ENCODE measurements around the gene LYSMD3. TPM values are rescaled to one million over a fixed set of nuclear protein-coding genes. Genes with fewer than 3 reads are reported as not detected.
A peak's percentile ranks its signal among the peaks of the same experiment; 100 is the strongest.

LYSMD3 gene
- total RNA-seq, 4 donors from 2014 or later = 12.4 to 16.0 (median 14.4) TPM

DNA sequence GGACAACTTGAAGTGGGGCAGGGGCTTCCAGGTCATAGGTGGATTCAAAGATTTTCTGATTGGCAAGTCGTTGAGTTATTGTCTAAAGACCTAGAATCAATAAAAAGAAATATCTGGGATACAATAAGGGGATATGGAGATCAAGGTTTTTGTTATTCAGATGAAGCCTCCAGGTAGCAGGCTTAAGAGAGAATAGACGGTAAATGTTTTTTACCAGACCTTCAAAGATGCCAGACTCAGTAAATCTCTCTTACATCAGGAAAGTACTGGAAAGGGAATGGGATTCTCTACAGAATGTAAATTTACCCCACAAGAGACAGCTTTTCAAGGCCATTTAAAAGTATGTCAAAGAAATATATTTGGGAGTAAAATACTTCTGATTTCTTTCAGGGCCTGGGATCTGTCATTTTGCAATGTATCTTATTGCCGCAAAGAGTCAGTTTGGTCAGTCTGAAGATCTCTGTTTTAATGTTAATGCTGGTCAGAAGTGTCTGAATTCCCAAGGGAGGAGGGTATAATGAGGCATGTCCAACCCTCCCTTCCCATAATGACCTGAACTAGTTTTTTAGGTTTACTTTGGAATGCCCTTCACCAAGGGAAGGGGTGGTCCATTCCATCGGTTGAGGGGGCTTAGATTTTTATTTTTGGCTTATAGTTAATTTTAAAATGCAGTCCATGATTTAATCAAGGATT is 13.6 kb upstream of the LYSMD3 start:
- H3K27me3 ChIP-seq = peaks cover 0 to 3% of the 10 kb centered on the region in 2 donors
- no peaks in the 10 kb centered on the region for H3K9me3 ChIP-seq
- DNase-seq (ENCODE audit: low spot score in 2 of 2) = no peak
- no peaks in the 10 kb centered on the region for H3K36me3 ChIP-seq
- TF ChIP-seq, protein P1, sequence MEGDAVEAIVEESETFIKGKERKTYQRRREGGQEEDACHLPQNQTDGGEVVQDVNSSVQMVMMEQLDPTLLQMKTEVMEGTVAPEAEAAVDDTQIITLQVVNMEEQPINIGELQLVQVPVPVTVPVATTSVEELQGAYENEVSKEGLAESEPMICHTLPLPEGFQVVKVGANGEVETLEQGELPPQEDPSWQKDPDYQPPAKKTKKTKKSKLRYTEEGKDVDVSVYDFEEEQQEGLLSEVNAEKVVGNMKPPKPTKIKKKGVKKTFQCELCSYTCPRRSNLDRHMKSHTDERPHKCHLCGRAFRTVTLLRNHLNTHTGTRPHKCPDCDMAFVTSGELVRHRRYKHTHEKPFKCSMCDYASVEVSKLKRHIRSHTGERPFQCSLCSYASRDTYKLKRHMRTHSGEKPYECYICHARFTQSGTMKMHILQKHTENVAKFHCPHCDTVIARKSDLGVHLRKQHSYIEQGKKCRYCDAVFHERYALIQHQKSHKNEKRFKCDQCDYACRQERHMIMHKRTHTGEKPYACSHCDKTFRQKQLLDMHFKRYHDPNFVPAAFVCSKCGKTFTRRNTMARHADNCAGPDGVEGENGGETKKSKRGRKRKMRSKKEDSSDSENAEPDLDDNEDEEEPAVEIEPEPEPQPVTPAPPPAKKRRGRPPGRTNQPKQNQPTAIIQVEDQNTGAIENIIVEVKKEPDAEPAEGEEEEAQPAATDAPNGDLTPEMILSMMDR (IDR thresholded peaks at IDR 0.05) = no peak
- TF ChIP-seq EP300 (IDR thresholded peaks at IDR 0.05) (no peak), POLR2A (IDR thresholded peaks at IDR 0.05) (no peak)
- H3K27ac ChIP-seq = no peak overlapping the region
- H3K4me1 ChIP-seq = no peaks in the 10 kb centered on the region
- 61 to 70% methylated on average over 4 of the region's 4 CpGs for WGBS, 2 donors
- H3K4me3 ChIP-seq = no peak overlapping the region

DNA sequence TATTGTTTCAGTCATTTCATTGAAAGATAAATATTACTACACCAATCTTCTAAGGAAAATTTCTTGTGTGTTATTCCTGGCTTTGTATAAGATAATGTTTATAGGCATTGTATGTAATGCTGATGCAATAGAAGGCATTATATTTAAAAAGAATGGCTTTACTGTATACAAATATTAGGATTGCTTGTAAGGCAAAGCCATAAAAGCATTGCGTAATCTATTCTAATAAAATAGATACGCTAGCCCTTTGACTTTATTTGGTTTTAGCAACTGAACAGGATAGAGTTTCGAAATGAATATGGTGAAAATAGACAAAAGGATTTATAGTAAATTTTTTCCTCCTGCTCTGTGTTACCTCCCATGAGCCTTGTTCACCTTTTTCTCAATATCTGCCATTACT is 5.5 kb upstream of the LYSMD3 start:
- TF ChIP-seq EP300 (IDR thresholded peaks at IDR 0.05) = no peak
- TF ChIP-seq, protein P1 (IDR thresholded peaks at IDR 0.05) = no peak
- no peak for TF ChIP-seq POLR2A (IDR thresholded peaks at IDR 0.05)
- H3K4me3 ChIP-seq = no peak overlapping the region
- H3K27me3 ChIP-seq = no peaks in the 10 kb centered on the region
- no peaks in the 10 kb centered on the region for H3K36me3 ChIP-seq
- no peaks in the 10 kb centered on the region for H3K9me3 ChIP-seq
- 88% methylated on average over 3 of the region's 3 CpGs for WGBS, 2 donors
- no peak for DNase-seq (ENCODE audit: low spot score in 2 of 2)
- H3K27ac ChIP-seq = no peak overlapping the region
- peaks cover 0 to 12% (median 0%) of the 10 kb centered on the region in 4 donors for H3K4me1 ChIP-seq

DNA sequence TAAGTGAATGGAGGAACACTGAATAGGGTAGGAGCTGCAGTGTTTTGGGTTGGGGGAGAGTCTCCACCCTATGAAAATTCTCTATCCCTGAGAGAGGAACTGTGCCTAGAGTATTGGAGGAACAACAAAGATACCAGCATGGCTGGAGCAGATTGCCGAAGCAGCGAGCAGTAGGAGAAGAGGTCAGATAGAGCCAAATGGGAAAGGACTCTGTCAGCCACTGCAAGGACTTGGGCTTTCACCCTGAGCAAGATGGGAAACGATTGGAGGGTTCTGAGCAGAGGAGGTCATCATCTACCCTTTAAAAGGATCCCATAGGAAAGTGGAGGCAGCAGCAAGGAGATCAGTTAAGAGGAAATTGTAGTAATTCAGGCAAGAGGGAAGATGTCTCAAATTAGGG is 4.4 kb upstream of the LYSMD3 start:
- WGBS, 2 donors = 74 to 76% methylated on average over 3 of the region's 3 CpGs
- Histone ChIP-seq H3K4me3 (no peak overlapping the region), H3K27ac (no peak overlapping the region), H3K9me3 (no peaks in the 10 kb centered on the region), H3K27me3 (no peaks in the 10 kb centered on the region), H3K36me3 (no peaks in the 10 kb centered on the region), H3K4me1 (peaks cover 0 to 12% (median 0%) of the 10 kb centered on the region in 4 donors)
- DNase-seq (ENCODE audit: low spot score in 2 of 2) = no peak
- TF ChIP-seq POLR2A (IDR thresholded peaks at IDR 0.05) (no peak), EP300 (IDR thresholded peaks at IDR 0.05) (no peak)
- TF ChIP-seq, protein P1 (IDR thresholded peaks at IDR 0.05) = no peak

DNA sequence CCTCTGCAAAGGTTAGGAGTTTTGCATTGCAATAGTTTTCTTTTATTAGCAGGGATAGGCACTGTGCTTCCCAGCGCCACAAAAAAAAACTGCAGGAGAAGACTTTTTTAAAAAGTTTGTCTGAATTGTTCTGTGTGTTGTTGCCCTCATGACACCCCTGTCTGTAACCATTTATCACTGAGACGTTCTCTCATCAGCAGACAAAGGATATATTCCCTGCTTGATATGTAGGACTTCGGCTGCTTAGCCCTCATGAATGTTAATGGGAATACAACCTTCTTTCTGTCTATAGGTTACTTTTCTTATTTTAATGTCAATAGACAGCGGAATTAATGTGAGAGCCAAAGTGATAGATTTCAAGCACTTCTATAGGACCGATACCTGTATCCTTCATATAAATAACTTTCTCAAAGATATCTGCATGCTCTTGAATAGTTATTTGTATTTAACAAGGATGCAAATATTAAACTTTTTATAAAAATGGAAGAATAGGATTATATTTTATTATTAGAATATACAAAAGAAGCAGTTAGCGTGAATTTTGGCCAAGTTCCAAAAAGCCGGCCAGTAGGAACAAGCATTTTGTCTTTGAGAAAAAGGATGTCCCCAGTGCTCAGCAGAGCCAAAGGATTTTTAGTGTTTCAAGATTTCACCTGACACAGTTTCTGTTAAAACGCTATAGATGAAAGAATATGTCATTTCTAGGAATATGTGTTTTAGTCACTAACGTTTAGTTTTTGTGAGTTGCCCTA is 1.5 kb upstream of the LYSMD3 start:
- Histone ChIP-seq H3K4me1 (peaks cover 0 to 37% (median 6%) of the 10 kb centered on the region in 4 donors), H3K36me3 (no peaks in the 10 kb centered on the region), H3K9me3 (no peaks in the 10 kb centered on the region), H3K27me3 (no peaks in the 10 kb centered on the region), H3K27ac (peak overlapping the region in 1 of 4 donors; percentile 96), H3K4me3 (peak overlapping the region in 2 of 4 donors; percentile 83 to 92)
- TF ChIP-seq, protein P1 (IDR thresholded peaks at IDR 0.05) = no peak
- no peak for TF ChIP-seq EP300 (IDR thresholded peaks at IDR 0.05)
- DNase-seq (ENCODE audit: low spot score in 2 of 2) = no peak
- WGBS, 2 donors = 41 to 42% methylated on average over 9 of the region's 9 CpGs
